PC-9 (cell line): Measurements from ENCODE around the gene TMEM106A. TPM values are rescaled to one million over a fixed set of nuclear protein-coding genes. Genes with fewer than 3 reads are reported as not detected.

Experiments used
- BruUV-seq: library from RNA; stranded (reverse); fragments of 400-500 nt; replicated peaks from 2 replicates; lab custom pipeline; 2021; lab: Mats Ljungman, UMichigan
- CTCF ChIA-PET: fragments of 300-600 bp; sonication (Branson Sonifier 250); formaldehyde crosslinking; loops from one replicate; lab custom pipeline; 2022; ENCODE audit warnings: antibody characterized with exemption; lab: Charles Lee
- POLR2A ChIA-PET: fragments of 300-600 bp; sonication (Branson Sonifier 250); formaldehyde crosslinking; loops from one replicate; lab custom pipeline; 2022; ENCODE audit warnings: antibody characterized with exemption; ENCODE audit not compliant: unreplicated experiment; lab: Charles Lee
- DNase-seq, 2 experiments: peaks; one replicate each; pipeline versions ENCODE4 v3.0.0 to v3.0.0-alpha.2; 2015 to 2022; ENCODE audit warnings: mixed read lengths in 1 of 2
- H2AFZ ChIP-seq: fragments of 200-600 bp; sonication (generic); 2 replicates; pipeline ENCODE4 v1.8.1; 2017; ENCODE audit warnings: antibody characterized with exemption
- H3F3A ChIP-seq: fragments of 200-600 bp; sonication (generic); 2 replicates; pipeline ENCODE4 v1.8.1; 2017; ENCODE audit warnings: antibody characterized with exemption, mild to moderate bottlenecking, low read depth; ENCODE audit not compliant: insufficient read depth
- H3K27ac ChIP-seq: fragments of 200-600 bp; sonication (generic); 2 replicates; pipeline ENCODE4 v1.6.1; 2016; ENCODE audit warnings: mixed run types
- H3K27me3 ChIP-seq: fragments of 200-600 bp; sonication (generic); 2 replicates; pipeline ENCODE4 v1.6.1; 2016; ENCODE audit warnings: low read depth, mixed run types; ENCODE audit not compliant: insufficient read depth
- H3K36me3 ChIP-seq: fragments of 200-600 bp; sonication (generic); 2 replicates; pipeline ENCODE4 v1.6.1; 2016; ENCODE audit warnings: low read depth, mixed run types
- H3K4me1 ChIP-seq: fragments of 200-600 bp; sonication (generic); replicated peaks from 2 replicates; pipeline ENCODE4 v1.6.1; 2016; ENCODE audit warnings: mixed run types; ENCODE audit not compliant: insufficient read depth
- H3K4me2 ChIP-seq: fragments of 200-600 bp; sonication (generic); 2 replicates; pipeline ENCODE4 v1.6.1; 2017; ENCODE audit warnings: mixed run types
- H3K4me3 ChIP-seq: fragments of 200-600 bp; sonication (generic); 2 replicates; pipeline ENCODE4 v1.6.1; 2016; ENCODE audit warnings: mixed run types
- H3K79me2 ChIP-seq: fragments of 200-600 bp; sonication (generic); 2 replicates; pipeline ENCODE4 v1.6.1; 2017; ENCODE audit warnings: low read depth, mixed run types
- H3K9me2 ChIP-seq: fragments of 200-600 bp; sonication (generic); 2 replicates; pipeline ENCODE4 v1.8.1; 2017; ENCODE audit warnings: mild to moderate bottlenecking; ENCODE audit not compliant: insufficient read depth
- H3K9me3 ChIP-seq: fragments of 200-600 bp; sonication (generic); 2 replicates; pipeline ENCODE4 v1.8.1; 2016; ENCODE audit warnings: low read depth; ENCODE audit not compliant: insufficient read depth
- H4K20me1 ChIP-seq: fragments of 200-600 bp; sonication (generic); 2 replicates; pipeline ENCODE4 v1.8.1; 2017; ENCODE audit not compliant: insufficient read depth
- EZH2 ChIP-seq: fragments of 200-600 bp; sonication (generic); IDR thresholded peaks from 2 replicates; pipeline ENCODE4 v1.8.0; 2017; ENCODE audit warnings: antibody characterized with exemption, low read depth
- intact Hi-C: fragments of 100-400 bp; cut with micrococcal nuclease; formaldehyde crosslinking; loops from one replicate; pipeline ENCODE4 v1.10.0; 2022; ENCODE audit not compliant: unreplicated experiment
- total RNA-seq: library from RNA; stranded (reverse); gene quantifications from 2 replicates; pipeline ENCODE4 v1.2.3, GENCODE V29; 2021
- TF ChIP-seq, protein P1 (sequence below): fragments of 200-600 bp; sonication (generic); conservative IDR thresholded peaks from 2 replicates; pipeline ENCODE4 v1.6.1; 2017; ENCODE audit warnings: mixed run types, antibody characterized with exemption, mild to moderate bottlenecking, moderate library complexity

The TMEM106A gene
- total RNA-seq, 1 experiment from 2014 or later: 8.3 TPM

- ChIA-PET POLR2A (no interaction called here), CTCF (no interaction called here)
- Histone ChIP-seq H3K79me2 (no peaks in the 10 kb centered on the region), H3K4me3 (no peak overlapping the region), H3K27ac (no peak overlapping the region), H3K9me2 (no peaks in the 10 kb centered on the region), H3K27me3 (no peaks in the 10 kb centered on the region), H4K20me1 (no peaks in the 10 kb centered on the region), H3K4me1 (no peaks in the 10 kb centered on the region; the same call in 1 of the 2 replicates), H3K4me2 (no peak overlapping the region), H3K9me3 (no peaks in the 10 kb centered on the region), H3F3A (peaks cover 14% of the 10 kb centered on the region), H3K36me3 (no peaks in the 10 kb centered on the region), H2AFZ (no peak overlapping the region)
- no peak for DNase-seq
- intact Hi-C loops: no loop called here
- TF ChIP-seq EZH2: no peak
- TF ChIP-seq, protein P1, sequence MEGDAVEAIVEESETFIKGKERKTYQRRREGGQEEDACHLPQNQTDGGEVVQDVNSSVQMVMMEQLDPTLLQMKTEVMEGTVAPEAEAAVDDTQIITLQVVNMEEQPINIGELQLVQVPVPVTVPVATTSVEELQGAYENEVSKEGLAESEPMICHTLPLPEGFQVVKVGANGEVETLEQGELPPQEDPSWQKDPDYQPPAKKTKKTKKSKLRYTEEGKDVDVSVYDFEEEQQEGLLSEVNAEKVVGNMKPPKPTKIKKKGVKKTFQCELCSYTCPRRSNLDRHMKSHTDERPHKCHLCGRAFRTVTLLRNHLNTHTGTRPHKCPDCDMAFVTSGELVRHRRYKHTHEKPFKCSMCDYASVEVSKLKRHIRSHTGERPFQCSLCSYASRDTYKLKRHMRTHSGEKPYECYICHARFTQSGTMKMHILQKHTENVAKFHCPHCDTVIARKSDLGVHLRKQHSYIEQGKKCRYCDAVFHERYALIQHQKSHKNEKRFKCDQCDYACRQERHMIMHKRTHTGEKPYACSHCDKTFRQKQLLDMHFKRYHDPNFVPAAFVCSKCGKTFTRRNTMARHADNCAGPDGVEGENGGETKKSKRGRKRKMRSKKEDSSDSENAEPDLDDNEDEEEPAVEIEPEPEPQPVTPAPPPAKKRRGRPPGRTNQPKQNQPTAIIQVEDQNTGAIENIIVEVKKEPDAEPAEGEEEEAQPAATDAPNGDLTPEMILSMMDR: no peak
- BruUV-seq: no TSS peak
These were observed 4.7 kb downstream of the TMEM106A start for GRCh38 chr17:43216369-43216761.

- ChIA-PET POLR2A (no interaction called here), CTCF (no interaction called here)
- Histone ChIP-seq H3K79me2 (no peaks in the 10 kb centered on the region), H3K36me3 (no peaks in the 10 kb centered on the region), H2AFZ (no peak overlapping the region), H3F3A (peaks cover 11% of the 10 kb centered on the region; the same call in 1 of the 2 replicates), H3K4me1 (no peaks in the 10 kb centered on the region; the same call in 1 of the 2 replicates), H3K4me2 (no peak overlapping the region), H3K27me3 (no peaks in the 10 kb centered on the region), H3K27ac (no peak overlapping the region), H3K4me3 (no peak overlapping the region), H3K9me2 (no peaks in the 10 kb centered on the region), H3K9me3 (no peaks in the 10 kb centered on the region), H4K20me1 (no peaks in the 10 kb centered on the region)
- intact Hi-C loops: no loop called here
- TF ChIP-seq, protein P1: no peak
- no peak for TF ChIP-seq EZH2
- DNase-seq: no peak
- no TSS peak for BruUV-seq
These were observed 5.3 kb downstream of the TMEM106A start for GRCh38 chr17:43216762-43217613.

- Histone ChIP-seq H3F3A (peaks cover 4% of the 10 kb centered on the region; the same call in 1 of the 2 replicates), H3K9me3 (no peaks in the 10 kb centered on the region), H3K36me3 (no peaks in the 10 kb centered on the region), H3K4me2 (no peak overlapping the region), H3K9me2 (no peaks in the 10 kb centered on the region), H3K4me1 (no peaks in the 10 kb centered on the region; the same call in 1 of the 2 replicates), H2AFZ (no peak overlapping the region), H3K27me3 (no peaks in the 10 kb centered on the region), H3K79me2 (no peaks in the 10 kb centered on the region), H4K20me1 (no peaks in the 10 kb centered on the region), H3K27ac (no peak overlapping the region), H3K4me3 (no peak overlapping the region)
- ChIA-PET CTCF (no interaction called here), POLR2A (no interaction called here)
- intact Hi-C loops: no loop called here
- no peak for DNase-seq
- no peak for TF ChIP-seq EZH2
- TF ChIP-seq, protein P1: no peak
- no TSS peak for BruUV-seq
These were observed 6.0 kb downstream of the TMEM106A start for GRCh38 chr17:43217614-43218087.
